Colonic mucosa (tissue), 4 donors: ENCODE results near the gene CERS5. TPM values are rescaled to one million over a fixed set of nuclear protein-coding genes. Genes with fewer than 3 reads are reported as not detected.

Experiments
- DNase-seq: peaks from one replicate; pipeline ENCODE4 v3.0.0-alpha.2; 2020
- H3K27ac ChIP-seq: fragments of 200-600 bp; one replicate; pipeline ENCODE4 v1.8.0; 2021
- H3K27me3 ChIP-seq: fragments of 200-600 bp; one replicate; pipeline ENCODE4 v1.8.0; 2021
- H3K36me3 ChIP-seq: fragments of 200-600 bp; one replicate; pipeline ENCODE4 v1.8.0; 2021
- H3K4me1 ChIP-seq: fragments of 200-600 bp; one replicate; pipeline ENCODE4 v1.8.0; 2021; ENCODE audit warnings: mild to moderate bottlenecking
- H3K4me3 ChIP-seq: fragments of 200-600 bp; one replicate; pipeline ENCODE4 v1.8.0; 2021
- H3K9ac ChIP-seq, 2 donors: one replicate each; pipeline ENCODE4 v1.7.0; 2013; ENCODE audit warnings: control low read depth in 2 of 2, low read depth in 2 of 2, low read length in 2 of 2
- H3K9me3 ChIP-seq: fragments of 200-600 bp; one replicate; pipeline ENCODE4 v1.8.0; 2021
- CTCF ChIP-seq: fragments of 200-600 bp; IDR thresholded peaks from one replicate; pipeline ENCODE4 v1.8.0; 2022; ENCODE audit warnings: antibody characterized with exemption, mild to moderate bottlenecking
- intact Hi-C: fragments of 100-400 bp; cut with DNase I; formaldehyde crosslinking; loops from one replicate; pipeline ENCODE4 v1.14.1; 2022
- total RNA-seq, 2 donors: library from RNA; stranded (reverse); fragmentation: NEBNext Ultra II Directional in 1 of 2; extraction: Animal tissue kit (Norgen Biotek cat#: 25700) in 1 of 2; gene quantifications; one replicate each; pipeline ENCODE4 v1.2.1, GENCODE V29; 2021
- donor health status: healthy.
- donor health status: DM: no; HTN: no; CAD: no.
- donor health status: DM: no; HTN: no; CAD: no.

Gene CERS5
- total RNA-seq, 2 donors from 2014 or later = 17.6 to 19.4 TPM

GRCh38 chr12:50120953-50121352 is 46.2 kb downstream of the CERS5 start:
- H3K4me1 ChIP-seq = no peaks in the 10 kb centered on the region
- no peak for DNase-seq
- H3K36me3 ChIP-seq = no peaks in the 10 kb centered on the region
- H3K9me3 ChIP-seq = no peaks in the 10 kb centered on the region
- H3K27ac ChIP-seq = no peak overlapping the region
- intact Hi-C loops = no loop called here
- H3K9ac ChIP-seq = no peak overlapping the region
- no peak overlapping the region for H3K4me3 ChIP-seq
- no peak for TF ChIP-seq CTCF
- H3K27me3 ChIP-seq = no peaks in the 10 kb centered on the region

- no peaks in the 10 kb centered on the region for H3K36me3 ChIP-seq
- intact Hi-C loops = no loop called here
- H3K9ac ChIP-seq = no peak overlapping the region
- no peak overlapping the region for H3K27ac ChIP-seq
- no peak for TF ChIP-seq CTCF
- no peak overlapping the region for H3K4me3 ChIP-seq
- no peak for DNase-seq
- no peaks in the 10 kb centered on the region for H3K9me3 ChIP-seq
- no peaks in the 10 kb centered on the region for H3K4me1 ChIP-seq
- no peaks in the 10 kb centered on the region for H3K27me3 ChIP-seq
These were observed 46.6 kb downstream of the CERS5 start for GRCh38 chr12:50120521-50120920.

GRCh38 chr12:50119387-50119786 is 47.8 kb downstream of the CERS5 start:
- Histone ChIP-seq H3K9me3 (no peaks in the 10 kb centered on the region), H3K4me3 (no peak overlapping the region), H3K27me3 (no peaks in the 10 kb centered on the region), H3K9ac (no peak overlapping the region), H3K4me1 (no peaks in the 10 kb centered on the region), H3K36me3 (no peaks in the 10 kb centered on the region), H3K27ac (no peak overlapping the region)
- no peak for DNase-seq
- TF ChIP-seq CTCF = no peak
- intact Hi-C loops = no loop called here

- no peaks in the 10 kb centered on the region for H3K36me3 ChIP-seq
These were observed 50.0 kb downstream of the CERS5 start for GRCh38 chr12:50117057-50117622.

GRCh38 chr12:50112456-50113218 is 54.5 kb downstream of the CERS5 start:
- Histone ChIP-seq H3K9ac (peak overlapping the region; percentile 96 to 99), H3K4me1 (peaks cover 32% of the 10 kb centered on the region), H3K27ac (peak overlapping the region; percentile 89), H3K4me3 (peak overlapping the region; percentile 73), H3K36me3 (no peaks in the 10 kb centered on the region), H3K9me3 (no peaks in the 10 kb centered on the region), H3K27me3 (no peaks in the 10 kb centered on the region)
- intact Hi-C loops = no loop called here
- peak; percentile 59 for DNase-seq
- no peak for TF ChIP-seq CTCF

More at GRCh38 chr12:50117057-50117622, 50.0 kb downstream of the CERS5 start:
- intact Hi-C loops = no loop called here
- no peaks in the 10 kb centered on the region for H3K27me3 ChIP-seq
- H3K9me3 ChIP-seq = no peaks in the 10 kb centered on the region
- no peak overlapping the region for H3K27ac ChIP-seq
- no peak for TF ChIP-seq CTCF
- peaks cover 9% of the 10 kb centered on the region for H3K4me1 ChIP-seq
- no peak for DNase-seq
- no peak overlapping the region for H3K4me3 ChIP-seq
- H3K9ac ChIP-seq = no peak overlapping the region
